DOHH2 (cell line): ENCODE results near the gene CDCA3.

Source experiments
- H3F3A ChIP-seq: fragments of 200-600 bp; sonication (generic), shearing (Covaris generic); 2 replicates; pipeline ENCODE4 v1.6.0; 2016; ENCODE audit warnings: antibody characterized with exemption, mild to moderate bottlenecking; ENCODE audit not compliant: control insufficient read depth, insufficient read depth
- H3K27ac ChIP-seq: fragments of 200-600 bp; sonication (generic); 2 replicates; pipeline ENCODE4 v1.5.1; 2014; ENCODE audit warnings: low read depth, mild to moderate bottlenecking, low read length, moderate library complexity
- H3K27me3 ChIP-seq: fragments of 200-600 bp; sonication (generic); 2 replicates; pipeline ENCODE4 v1.6.1; 2014; ENCODE audit warnings: mild to moderate bottlenecking, low read length, mixed read lengths; ENCODE audit not compliant: control insufficient read depth
- H3K36me3 ChIP-seq: fragments of 200-600 bp; sonication (generic); 2 replicates; pipeline ENCODE4 v1.6.1; 2014; ENCODE audit warnings: mild to moderate bottlenecking, low read length, moderate library complexity, mixed read lengths; ENCODE audit not compliant: control insufficient read depth
- H3K4me1 ChIP-seq: fragments of 200-600 bp; sonication (generic); 2 replicates; pipeline ENCODE4 v1.6.1; 2014; ENCODE audit warnings: mild to moderate bottlenecking, low read length, mixed read lengths; ENCODE audit not compliant: control insufficient read depth
- H3K4me2 ChIP-seq: fragments of 200-600 bp; sonication (generic); 2 replicates; pipeline ENCODE4 v1.6.0; 2014; ENCODE audit warnings: mild to moderate bottlenecking, low read length, moderate library complexity
- H3K4me3 ChIP-seq: fragments of 200-600 bp; sonication (generic); 2 replicates; pipeline ENCODE4 v1.5.1; 2014; ENCODE audit warnings: mild to moderate bottlenecking, low read length, mixed read lengths
- H3K79me2 ChIP-seq: fragments of 200-600 bp; sonication (generic); 2 replicates; pipeline ENCODE4 v1.6.1; 2014; ENCODE audit warnings: mild to moderate bottlenecking, low read length, mixed read lengths; ENCODE audit not compliant: control insufficient read depth
- H3K9me2 ChIP-seq: fragments of 200-600 bp; sonication (generic); replicated peaks from 2 replicates; pipeline ENCODE4 v1.6.1; 2014; ENCODE audit warnings: mild to moderate bottlenecking, low read length, mixed read lengths; ENCODE audit not compliant: control insufficient read depth
- H3K9me3 ChIP-seq: fragments of 200-600 bp; sonication (generic); 2 replicates; pipeline ENCODE4 v1.6.1; 2014; ENCODE audit warnings: antibody characterized with exemption, low read length, mixed read lengths; ENCODE audit not compliant: control insufficient read depth, insufficient read depth
- H4K20me1 ChIP-seq: fragments of 200-600 bp; sonication (generic); 2 replicates; pipeline ENCODE4 v1.6.0; 2014; ENCODE audit warnings: low read depth, mild to moderate bottlenecking, antibody characterized with exemption, low read length, moderate library complexity; ENCODE audit not compliant: control insufficient read depth, insufficient read depth
- EZH2phosphoT487 ChIP-seq: fragments of 200-600 bp; sonication (generic); IDR thresholded peaks from 2 replicates; pipeline ENCODE4 v1.6.1; 2017; ENCODE audit warnings: borderline replicate concordance, mild to moderate bottlenecking, antibody characterized with exemption, low read length, moderate library complexity, mixed read lengths
- TF ChIP-seq, protein P1 (sequence below): fragments of 200-600 bp; sonication (generic); IDR thresholded peaks from one replicate; pipeline ENCODE4 v1.5.1; 2014; ENCODE audit warnings: antibody characterized with exemption, mild to moderate bottlenecking, low read depth, low read length; ENCODE audit not compliant: poor library complexity, severe bottlenecking

CDCA3 gene

GRCh38 chr12:6799147-6799546 is 51.9 kb downstream of the CDCA3 start:
- Histone ChIP-seq H3K27me3 (peaks cover 13% of the 10 kb centered on the region), H3K9me3 (no peaks in the 10 kb centered on the region)
- TF ChIP-seq, protein P1, sequence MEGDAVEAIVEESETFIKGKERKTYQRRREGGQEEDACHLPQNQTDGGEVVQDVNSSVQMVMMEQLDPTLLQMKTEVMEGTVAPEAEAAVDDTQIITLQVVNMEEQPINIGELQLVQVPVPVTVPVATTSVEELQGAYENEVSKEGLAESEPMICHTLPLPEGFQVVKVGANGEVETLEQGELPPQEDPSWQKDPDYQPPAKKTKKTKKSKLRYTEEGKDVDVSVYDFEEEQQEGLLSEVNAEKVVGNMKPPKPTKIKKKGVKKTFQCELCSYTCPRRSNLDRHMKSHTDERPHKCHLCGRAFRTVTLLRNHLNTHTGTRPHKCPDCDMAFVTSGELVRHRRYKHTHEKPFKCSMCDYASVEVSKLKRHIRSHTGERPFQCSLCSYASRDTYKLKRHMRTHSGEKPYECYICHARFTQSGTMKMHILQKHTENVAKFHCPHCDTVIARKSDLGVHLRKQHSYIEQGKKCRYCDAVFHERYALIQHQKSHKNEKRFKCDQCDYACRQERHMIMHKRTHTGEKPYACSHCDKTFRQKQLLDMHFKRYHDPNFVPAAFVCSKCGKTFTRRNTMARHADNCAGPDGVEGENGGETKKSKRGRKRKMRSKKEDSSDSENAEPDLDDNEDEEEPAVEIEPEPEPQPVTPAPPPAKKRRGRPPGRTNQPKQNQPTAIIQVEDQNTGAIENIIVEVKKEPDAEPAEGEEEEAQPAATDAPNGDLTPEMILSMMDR = no peak
- no peak for TF ChIP-seq EZH2phosphoT487

More at GRCh38 chr12:6799147-6799546, 51.9 kb downstream of the CDCA3 start:
- Histone ChIP-seq H3K4me2 (no peak overlapping the region), H4K20me1 (no peaks in the 10 kb centered on the region), H3F3A (no peaks in the 10 kb centered on the region), H3K9me2 (no peaks in the 10 kb centered on the region), H3K27ac (no peak overlapping the region), H3K4me1 (no peaks in the 10 kb centered on the region), H3K79me2 (no peaks in the 10 kb centered on the region), H3K4me3 (no peak overlapping the region), H3K36me3 (no peaks in the 10 kb centered on the region)
